ENCODE measurements around the gene TRIOBP.

DNA sequence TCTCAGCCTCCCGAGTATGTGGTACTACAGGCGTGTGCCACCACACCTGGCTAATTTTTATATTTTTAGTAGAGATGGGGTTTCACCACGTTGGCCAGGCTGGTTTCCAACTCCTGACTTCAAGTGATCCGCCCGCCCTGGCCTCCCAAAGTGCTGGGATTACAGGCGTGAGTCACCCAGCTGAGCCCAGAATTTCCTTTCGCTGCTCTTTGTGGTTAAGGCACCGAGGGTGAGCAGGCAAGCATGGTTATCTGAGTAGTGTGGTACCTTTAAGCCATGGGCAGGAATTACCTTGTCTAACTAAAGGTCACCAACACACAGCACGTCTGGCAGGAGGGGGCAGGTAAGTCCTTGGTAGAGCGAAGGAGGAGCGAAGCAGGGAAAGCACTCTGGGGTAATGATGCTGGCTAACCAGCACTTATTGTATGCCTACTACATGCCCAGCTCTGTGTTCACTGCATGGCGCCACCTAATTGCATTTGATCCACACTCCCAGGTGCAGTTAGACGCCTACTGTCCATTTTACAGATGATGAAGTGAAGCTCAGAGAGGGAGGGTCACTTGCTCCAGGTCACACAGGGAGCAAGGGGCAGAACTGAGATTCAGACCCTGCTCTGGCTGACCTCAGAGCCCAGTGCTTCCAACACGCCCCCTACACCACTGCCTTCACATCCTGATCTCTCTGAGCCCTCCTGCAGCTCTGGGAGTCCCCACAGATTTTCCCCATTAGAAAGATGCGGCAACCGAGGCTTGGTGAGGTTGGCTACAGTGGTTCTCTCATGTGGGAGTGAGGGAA lies 45.7 kb downstream of the TRIOBP start:
- no peak for TF ChIP-seq POLR2A (IDR thresholded peaks at IDR 0.05)
- TF ChIP-seq, protein P1, sequence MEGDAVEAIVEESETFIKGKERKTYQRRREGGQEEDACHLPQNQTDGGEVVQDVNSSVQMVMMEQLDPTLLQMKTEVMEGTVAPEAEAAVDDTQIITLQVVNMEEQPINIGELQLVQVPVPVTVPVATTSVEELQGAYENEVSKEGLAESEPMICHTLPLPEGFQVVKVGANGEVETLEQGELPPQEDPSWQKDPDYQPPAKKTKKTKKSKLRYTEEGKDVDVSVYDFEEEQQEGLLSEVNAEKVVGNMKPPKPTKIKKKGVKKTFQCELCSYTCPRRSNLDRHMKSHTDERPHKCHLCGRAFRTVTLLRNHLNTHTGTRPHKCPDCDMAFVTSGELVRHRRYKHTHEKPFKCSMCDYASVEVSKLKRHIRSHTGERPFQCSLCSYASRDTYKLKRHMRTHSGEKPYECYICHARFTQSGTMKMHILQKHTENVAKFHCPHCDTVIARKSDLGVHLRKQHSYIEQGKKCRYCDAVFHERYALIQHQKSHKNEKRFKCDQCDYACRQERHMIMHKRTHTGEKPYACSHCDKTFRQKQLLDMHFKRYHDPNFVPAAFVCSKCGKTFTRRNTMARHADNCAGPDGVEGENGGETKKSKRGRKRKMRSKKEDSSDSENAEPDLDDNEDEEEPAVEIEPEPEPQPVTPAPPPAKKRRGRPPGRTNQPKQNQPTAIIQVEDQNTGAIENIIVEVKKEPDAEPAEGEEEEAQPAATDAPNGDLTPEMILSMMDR (IDR thresholded peaks at IDR 0.05), result no peak

Data from Peyer's patch (tissue), 4 donors.